HuH-7.5 (cell line): Measurements from ENCODE around the gene MPI.
"Not testable (repeated sequence)": the region's sequence is repeated elsewhere in the genome, so short reads cannot be mapped to it uniquely, and the experiment has no call there.

ENCODE experiments used
- DNase-seq: peaks from one replicate; pipeline ENCODE4 v3.0.0; 2011; ENCODE audit warnings: low spot score

Gene MPI

GRCh38 chr15:74864296-74864695 lies 25.5 kb upstream of the MPI start:
- DNase-seq, result no peak

GRCh38 chr15:74865316-74865715 lies 24.5 kb upstream of the MPI start:
- DNase-seq, result no peak

GRCh38 chr15:74866090-74866489 lies 23.8 kb upstream of the MPI start:
- no peak for DNase-seq

- no peak for DNase-seq
Observed at GRCh38 chr15:74867466-74868038, 22.3 kb upstream of the MPI start.

- DNase-seq, result no peak
Observed at GRCh38 chr15:74868059-74868458, 21.8 kb upstream of the MPI start.

GRCh38 chr15:74869372-74869725 lies 20.5 kb upstream of the MPI start:
- no peak for DNase-seq

GRCh38 chr15:74869726-74870407 lies 20.0 kb upstream of the MPI start:
- DNase-seq, result no peak

GRCh38 chr15:74870436-74871215 lies 19.2 kb upstream of the MPI start:
- DNase-seq, result no peak

GRCh38 chr15:74872702-74873035 lies 17.2 kb upstream of the MPI start:
- no peak for DNase-seq

- peak; percentile 98 for DNase-seq
Observed at GRCh38 chr15:74873036-74873755, 16.6 kb upstream of the MPI start, which contains the start of gene SCAMP2. SCAMP2 (minus strand) TSS chr15:74873365; CDS start chr15:74873255, 110 bp downstream.

GRCh38 chr15:74873756-74874424 lies 16.0 kb upstream of the MPI start:
- peak; percentile 68 for DNase-seq

GRCh38 chr15:74878273-74878672 lies 11.6 kb upstream of the MPI start:
- DNase-seq, result no peak

GRCh38 chr15:74882528-74882927 lies 7.3 kb upstream of the MPI start:
- DNase-seq, result no peak

- no peak for DNase-seq
Observed at GRCh38 chr15:74884428-74885223, 5.2 kb upstream of the MPI start.

GRCh38 chr15:74885461-74885860 lies 4.4 kb upstream of the MPI start:
- no peak for DNase-seq

- not testable (repeated sequence) for DNase-seq
Observed at GRCh38 chr15:74887537-74888193, 2.2 kb upstream of the MPI start.

- no peak for DNase-seq
Observed at GRCh38 chr15:74888716-74889115, 1.1 kb upstream of the MPI start.

GRCh38 chr15:74889390-74889882 lies 406 bp upstream of the MPI start:
- no peak for DNase-seq

GRCh38 chr15:74890665-74890960 lies 771 bp downstream of the MPI start:
- DNase-seq, result no peak

- no peak for DNase-seq
Observed at GRCh38 chr15:74891469-74891868, 1.6 kb downstream of the MPI start.

GRCh38 chr15:74892313-74892712 lies 2.5 kb downstream of the MPI start:
- no peak for DNase-seq
